ENCODE data around the gene RBM19.

Gene RBM19

DNA sequence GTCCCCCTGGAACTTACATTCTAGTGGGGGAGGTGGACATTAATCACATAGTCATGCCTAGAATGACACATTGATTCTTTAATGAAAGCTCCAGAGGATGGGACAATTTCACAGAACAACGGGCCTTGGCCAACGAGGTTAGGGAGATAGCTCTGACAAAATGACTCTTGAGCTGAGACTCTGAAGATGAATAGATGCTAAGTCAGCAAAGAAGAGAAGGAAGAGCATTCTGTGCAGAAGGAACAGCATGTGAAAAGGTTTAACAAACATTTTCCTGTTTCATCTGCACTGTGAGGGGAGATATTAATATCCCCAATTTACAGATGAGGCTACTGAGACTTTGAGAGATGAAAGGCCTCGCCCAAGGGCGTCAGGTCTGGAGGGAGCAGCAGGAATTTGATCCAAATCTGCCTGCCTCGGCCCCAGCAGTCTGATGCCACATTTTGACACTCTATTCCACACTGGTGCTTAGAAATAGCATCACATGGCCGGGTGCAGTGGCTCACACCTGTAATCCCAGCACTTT is 193.6 kb downstream of the RBM19 start:
- Histone ChIP-seq H3K4me2 (ENCODE audit: low read length) (no peak overlapping the region), H3K4me3 (ENCODE audit: low read length) (no peak overlapping the region)

DNA sequence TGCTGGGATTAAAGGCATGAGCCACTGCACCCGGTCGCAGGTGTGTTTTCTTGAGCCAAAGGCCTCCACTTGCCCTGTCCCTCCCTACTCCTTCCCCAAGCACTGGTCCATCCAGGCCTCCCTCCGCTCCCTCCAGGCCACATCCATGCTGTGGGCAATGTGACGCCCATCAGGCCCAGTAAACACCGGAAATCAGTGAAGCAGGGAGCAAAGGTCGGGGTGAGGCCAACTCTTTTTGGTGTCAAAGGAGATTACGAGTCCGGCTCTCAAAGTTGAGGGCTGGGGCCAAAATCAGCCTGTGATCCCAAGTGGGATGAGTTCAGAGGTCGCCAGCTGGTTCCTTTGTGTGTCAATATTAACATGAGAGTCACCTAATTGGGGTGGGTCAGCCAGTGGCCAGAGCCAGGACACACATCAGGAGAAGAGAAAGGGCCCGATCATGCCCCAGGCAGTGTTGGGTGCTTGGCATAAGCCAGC is 195.7 kb downstream of the RBM19 start:
- H3F3A ChIP-seq (ENCODE audit: control insufficient read depth, insufficient read depth), result no peaks in the 10 kb centered on the region
- H3K9me3 ChIP-seq (ENCODE audit: control insufficient read depth, insufficient read depth, low read length), result no peaks in the 10 kb centered on the region
- no peaks in the 10 kb centered on the region for H3K4me1 ChIP-seq (ENCODE audit: control insufficient read depth, low read length)
- no peak overlapping the region for H3K4me3 ChIP-seq (ENCODE audit: low read length)
- no peak overlapping the region for H3K27ac ChIP-seq (ENCODE audit: low read depth, low read length)
- TF ChIP-seq CTCF (IDR thresholded peaks at IDR 0.05; ENCODE audit: low read depth, low read length, poor library complexity, severe bottlenecking), result no peak
- no peak for TF ChIP-seq EZH2phosphoT487 (IDR thresholded peaks at IDR 0.05; ENCODE audit: borderline replicate concordance, low read length)
- no peaks in the 10 kb centered on the region for H3K36me3 ChIP-seq (ENCODE audit: control insufficient read depth, low read length)
- H3K9me2 ChIP-seq (replicated peaks; ENCODE audit: control insufficient read depth, low read length), result no peaks in the 10 kb centered on the region
- no peak overlapping the region for H3K4me2 ChIP-seq (ENCODE audit: low read length)
- H3K27me3 ChIP-seq (ENCODE audit: control insufficient read depth, low read length), result no peaks in the 10 kb centered on the region
- H4K20me1 ChIP-seq (ENCODE audit: control insufficient read depth, insufficient read depth, low read depth, low read length), result no peaks in the 10 kb centered on the region
- H3K79me2 ChIP-seq (ENCODE audit: control insufficient read depth, low read length), result no peaks in the 10 kb centered on the region

More for the DNA sequence above, 193.6 kb downstream of the RBM19 start:
- H3K79me2 ChIP-seq (ENCODE audit: control insufficient read depth, low read length), result no peaks in the 10 kb centered on the region
- H4K20me1 ChIP-seq (ENCODE audit: control insufficient read depth, insufficient read depth, low read depth, low read length), result no peaks in the 10 kb centered on the region
- no peaks in the 10 kb centered on the region for H3K4me1 ChIP-seq (ENCODE audit: control insufficient read depth, low read length)
- no peaks in the 10 kb centered on the region for H3K9me2 ChIP-seq (replicated peaks; ENCODE audit: control insufficient read depth, low read length)
- TF ChIP-seq EZH2phosphoT487 (IDR thresholded peaks at IDR 0.05; ENCODE audit: borderline replicate concordance, low read length) (no peak), CTCF (IDR thresholded peaks at IDR 0.05; ENCODE audit: low read depth, low read length, poor library complexity, severe bottlenecking) (no peak)
- H3K27ac ChIP-seq (ENCODE audit: low read depth, low read length), result no peak overlapping the region
- H3K36me3 ChIP-seq (ENCODE audit: control insufficient read depth, low read length), result no peaks in the 10 kb centered on the region
- no peaks in the 10 kb centered on the region for H3F3A ChIP-seq (ENCODE audit: control insufficient read depth, insufficient read depth)
- H3K27me3 ChIP-seq (ENCODE audit: control insufficient read depth, low read length), result no peaks in the 10 kb centered on the region
- no peaks in the 10 kb centered on the region for H3K9me3 ChIP-seq (ENCODE audit: control insufficient read depth, insufficient read depth, low read length)

GRCh38 chr12:113769305-113769704 is 196.8 kb downstream of the RBM19 start:
- no peaks in the 10 kb centered on the region for H3K9me2 ChIP-seq (replicated peaks; ENCODE audit: control insufficient read depth, low read length)
- TF ChIP-seq EZH2phosphoT487 (IDR thresholded peaks at IDR 0.05; ENCODE audit: borderline replicate concordance, low read length), result no peak
- TF ChIP-seq CTCF (IDR thresholded peaks at IDR 0.05; ENCODE audit: low read depth, low read length, poor library complexity, severe bottlenecking), result no peak

More at GRCh38 chr12:113769305-113769704, 196.8 kb downstream of the RBM19 start:
- Histone ChIP-seq H3K4me3 (ENCODE audit: low read length) (no peak overlapping the region), H3K4me1 (ENCODE audit: control insufficient read depth, low read length) (no peaks in the 10 kb centered on the region), H3K36me3 (ENCODE audit: control insufficient read depth, low read length) (no peaks in the 10 kb centered on the region), H4K20me1 (ENCODE audit: control insufficient read depth, insufficient read depth, low read depth, low read length) (no peaks in the 10 kb centered on the region), H3K9me3 (ENCODE audit: control insufficient read depth, insufficient read depth, low read length) (no peaks in the 10 kb centered on the region), H3K4me2 (ENCODE audit: low read length) (no peak overlapping the region), H3F3A (ENCODE audit: control insufficient read depth, insufficient read depth) (no peaks in the 10 kb centered on the region), H3K79me2 (ENCODE audit: control insufficient read depth, low read length) (no peaks in the 10 kb centered on the region), H3K27me3 (ENCODE audit: control insufficient read depth, low read length) (no peaks in the 10 kb centered on the region), H3K27ac (ENCODE audit: low read depth, low read length) (no peak overlapping the region)
